ENCODE results near the gene GRB10. TPM values are rescaled to one million over a fixed set of nuclear protein-coding genes. Genes with fewer than 3 reads are reported as not detected.

GRB10 gene
- total and polyA plus RNA-seq, 2 of the 8 experiments (the other 6 are each of a cell fraction or from before 2014, with no cell fraction given): 35.7 to 97.0 TPM

GRCh38 chr7:50645186-50645585, 137.5 kb downstream of the GRB10 start (continued):
- TF ChIP-seq CHD7 (IDR thresholded peaks at IDR 0.05; ENCODE audit: insufficient replicate concordance, low read length): no peak

All from H1 (cell line).